ENCODE data around the gene KCNC4.

GRCh38 chr1:110209715-110210603 lies at the start of gene KCNC4:
- TF ChIP-seq CTCF (IDR thresholded peaks at IDR 0.05): peak in 2 of 6 experiments; percentile 19 to 20
- peak in 3 of 4 donors; percentile 23 to 67 (median 35) for TF ChIP-seq POLR2A (IDR thresholded peaks at IDR 0.05)
